ENCODE data around the gene OSBPL1A.

DNA sequence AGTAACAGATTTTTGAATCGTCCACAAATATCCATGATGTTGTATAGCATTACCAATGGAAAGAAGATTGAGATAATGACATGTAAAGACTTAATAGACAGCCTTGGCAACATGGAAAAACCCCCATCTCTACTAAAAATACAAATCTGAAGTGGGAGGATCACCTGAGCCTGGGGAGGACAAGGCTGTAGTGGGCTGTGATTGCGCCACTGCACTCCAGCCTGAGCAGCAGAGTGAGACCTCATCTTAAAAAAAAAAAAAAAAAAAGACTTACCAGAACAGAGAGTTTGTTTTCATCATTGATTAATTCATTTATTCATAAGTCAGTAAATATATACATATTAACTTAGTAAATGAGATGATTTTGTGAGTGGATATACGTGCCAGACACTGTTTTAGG lies 7.0 kb upstream of the OSBPL1A start:
- TF ChIP-seq SUZ12 (IDR thresholded peaks at IDR 0.05; ENCODE audit: extremely low read depth, insufficient read depth, insufficient read length) (no peak), YY1 (IDR thresholded peaks at IDR 0.05; ENCODE audit: insufficient read depth, insufficient read length) (no peak)
